Epidermal melanocyte (primary cell): ENCODE data around the gene PTPA.

Source experiments
- DNase-seq: peaks from one replicate; pipeline ENCODE4 v3.0.0; 2011; ENCODE audit warnings: low spot score; ENCODE audit not compliant: insufficient read length

Gene PTPA

DNA sequence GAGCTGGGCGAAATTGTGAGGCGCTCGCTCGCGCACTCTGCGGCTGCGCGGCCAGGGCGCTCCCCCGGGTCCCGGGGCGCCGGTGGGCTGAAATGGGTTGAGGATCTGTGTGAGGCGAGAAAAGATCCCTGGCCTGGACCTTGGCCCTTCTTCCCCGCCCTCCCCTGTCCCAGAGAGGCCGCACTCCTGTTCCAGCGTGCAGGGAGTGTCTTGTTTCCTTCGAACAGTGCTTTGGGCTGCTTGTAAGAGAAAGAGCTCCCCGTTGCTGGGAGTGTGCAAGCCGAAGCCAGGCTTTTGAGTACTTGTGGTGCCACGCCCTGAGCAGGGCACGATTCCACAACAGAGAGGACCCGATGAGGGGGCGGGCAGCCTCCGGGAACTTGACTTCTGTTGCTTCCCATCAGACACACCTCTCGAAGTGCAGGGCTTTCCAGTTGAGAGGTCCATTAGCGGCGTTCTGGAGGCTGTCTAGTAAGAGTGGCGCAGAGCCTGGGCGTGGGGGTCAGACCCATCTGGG, 29.8 kb upstream of the PTPA start:
- DNase-seq: peak; percentile 95

DNA sequence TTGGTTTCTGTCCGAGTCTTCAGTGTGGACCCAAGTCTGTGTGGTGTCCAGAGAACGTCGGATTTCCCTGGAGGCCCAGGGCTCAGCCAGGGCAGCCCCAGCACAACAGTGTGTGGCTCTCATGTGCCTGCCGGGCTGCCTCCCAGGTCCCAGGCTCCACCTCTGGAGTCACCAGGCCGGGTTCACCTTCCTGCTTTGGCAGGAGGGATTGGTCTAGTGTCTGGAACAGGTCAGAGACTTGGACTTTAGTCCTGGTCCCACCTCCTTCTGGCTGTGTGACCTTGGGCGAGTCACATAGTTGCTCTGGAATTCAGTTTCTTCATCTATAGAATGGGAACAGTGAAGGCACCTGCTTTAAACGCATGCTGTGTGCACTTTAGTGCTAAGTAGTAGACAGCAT, 27.1 kb upstream of the PTPA start:
- no peak for DNase-seq

DNA sequence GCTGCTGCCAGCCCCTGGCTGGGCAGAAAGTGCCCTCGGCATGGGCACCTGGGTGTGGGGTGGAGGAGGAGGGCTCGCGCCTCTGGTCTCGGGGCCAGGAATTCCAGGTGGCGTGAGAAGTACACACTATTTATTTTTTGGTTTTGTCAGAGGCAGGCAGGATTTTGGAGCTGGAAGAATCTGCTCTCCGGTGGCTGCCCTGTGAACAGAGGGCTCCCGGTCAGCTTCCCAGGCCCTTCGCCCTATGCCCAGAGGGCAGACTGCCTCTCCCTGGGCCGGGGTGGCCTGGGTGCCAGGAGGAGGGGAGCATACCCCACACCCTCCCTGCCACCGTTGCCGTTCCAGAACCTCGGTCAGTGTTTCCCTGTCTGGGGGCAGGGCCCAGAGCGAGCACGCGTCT, 22.0 kb upstream of the PTPA start:
- DNase-seq: no peak

DNA sequence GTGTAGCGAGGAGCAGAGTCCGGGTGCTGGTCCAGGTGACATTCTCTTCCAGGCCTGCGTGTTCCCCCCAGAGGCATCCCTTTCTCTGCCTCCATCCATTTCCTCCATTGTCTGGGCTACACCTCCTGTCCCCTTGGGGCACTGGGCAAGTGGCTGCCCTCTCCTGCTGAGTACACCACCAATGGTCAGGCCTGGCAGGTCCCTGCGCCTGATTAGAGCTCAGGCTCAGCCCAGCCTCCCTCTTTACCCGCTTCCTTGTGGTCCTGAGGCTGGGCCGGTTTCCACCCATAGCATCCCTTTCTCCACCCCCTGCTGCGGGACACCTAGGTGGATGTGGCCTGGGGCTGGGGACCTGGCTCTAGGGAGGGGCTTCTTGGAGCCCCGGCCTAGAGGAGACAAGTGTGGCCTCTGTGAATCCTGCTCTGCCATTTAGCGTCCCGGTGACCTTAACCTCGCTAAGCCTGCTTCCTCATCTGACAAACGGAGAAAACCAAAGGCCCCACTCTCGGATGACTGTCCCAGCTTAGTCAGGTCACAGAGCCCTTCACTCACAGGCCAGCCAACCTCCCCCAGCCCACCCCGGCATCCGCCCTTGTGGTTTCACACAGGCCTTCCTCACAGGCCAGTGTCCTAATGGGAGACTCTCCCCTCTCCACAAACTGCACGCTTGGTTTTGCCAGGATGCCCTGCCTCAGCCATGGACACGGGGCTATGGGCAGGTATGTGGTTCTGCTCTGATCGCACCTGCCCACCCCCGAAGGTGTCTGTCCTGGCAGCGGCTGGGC, 17.4 kb upstream of the PTPA start:
- DNase-seq: no peak

DNA sequence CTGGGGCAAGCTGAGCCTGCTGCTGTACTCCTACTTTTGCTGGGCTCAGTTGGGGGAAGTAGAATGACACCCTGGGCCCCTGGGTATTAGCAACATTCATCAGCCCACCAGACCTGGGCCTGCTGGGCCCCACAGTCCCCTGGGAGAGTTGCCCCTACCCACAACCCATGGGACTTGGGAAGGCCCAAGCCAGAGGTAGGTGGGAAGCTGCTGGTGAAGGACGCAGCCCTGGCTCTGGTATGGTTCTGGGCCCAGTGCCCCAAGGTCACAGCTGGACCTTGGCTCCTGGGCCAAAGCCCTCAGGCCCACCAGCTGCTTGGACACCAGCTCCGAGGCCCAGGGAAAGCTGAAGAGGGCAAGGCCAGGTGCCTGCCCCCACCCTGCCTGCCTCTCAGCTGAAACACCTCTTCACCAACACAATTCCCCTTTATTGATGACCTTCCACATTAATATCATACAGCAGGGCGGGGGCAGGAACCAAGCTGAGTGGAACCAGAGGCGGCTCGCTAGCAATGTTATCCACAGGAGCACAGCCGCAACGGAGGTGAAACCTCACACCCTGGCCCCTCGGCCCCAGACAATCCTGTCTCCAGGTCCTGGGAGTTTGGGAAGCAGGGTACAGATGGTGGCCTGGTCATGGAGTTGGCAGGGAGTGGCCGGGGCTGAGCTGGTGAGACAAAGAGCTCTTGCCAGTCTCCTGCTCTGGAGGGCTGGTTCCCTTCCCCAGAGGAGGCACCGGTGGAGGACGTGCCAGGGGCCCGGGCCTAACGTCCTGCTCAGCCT, 16.6 kb upstream of the PTPA start:
- DNase-seq: no peak

DNA sequence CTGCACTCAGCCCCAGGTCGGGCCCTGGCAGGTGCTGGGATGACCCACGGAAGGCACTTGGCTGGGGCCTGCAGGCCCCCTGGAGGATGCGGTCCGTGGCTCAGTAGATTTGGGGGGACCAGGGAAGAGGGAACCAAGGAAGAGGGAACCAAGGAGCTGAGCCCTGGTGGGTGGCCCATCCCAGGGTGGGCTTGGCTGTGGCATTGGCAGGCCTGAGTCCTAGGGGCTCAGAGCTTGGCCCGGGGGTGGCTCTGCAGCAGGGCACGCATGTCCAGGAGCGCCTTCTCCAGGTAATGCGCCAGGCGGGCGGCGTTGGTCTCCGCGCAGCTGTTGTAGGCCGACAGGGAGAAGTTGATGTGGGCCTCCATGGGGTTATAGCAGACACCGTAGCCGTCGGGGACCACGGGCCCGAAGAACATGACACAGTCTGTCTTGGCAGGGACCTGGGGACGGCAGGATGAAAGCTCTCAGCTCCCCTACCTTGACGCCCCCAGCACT, 16.0 kb upstream of the PTPA start:
- DNase-seq: no peak

DNA sequence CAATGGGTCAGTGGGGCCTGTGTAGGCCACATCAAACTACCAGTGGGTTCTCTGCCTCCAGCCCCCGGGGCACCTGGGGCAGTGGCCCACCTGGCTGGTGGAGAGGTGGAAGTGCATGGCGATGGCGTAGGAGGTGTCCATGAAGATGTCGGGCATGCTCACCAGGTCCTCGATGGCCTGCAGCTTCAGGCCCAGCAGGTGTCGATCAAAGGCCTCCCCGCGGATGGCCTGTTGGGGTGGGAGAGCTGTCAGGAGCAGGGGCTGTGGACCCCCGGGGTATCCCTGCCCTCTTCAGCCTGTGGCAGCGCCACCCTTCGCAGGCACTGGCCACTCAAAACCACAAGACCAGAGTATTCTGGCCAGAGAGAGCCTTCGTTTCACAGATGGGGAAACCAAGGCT, 15.3 kb upstream of the PTPA start:
- DNase-seq: no peak

DNA sequence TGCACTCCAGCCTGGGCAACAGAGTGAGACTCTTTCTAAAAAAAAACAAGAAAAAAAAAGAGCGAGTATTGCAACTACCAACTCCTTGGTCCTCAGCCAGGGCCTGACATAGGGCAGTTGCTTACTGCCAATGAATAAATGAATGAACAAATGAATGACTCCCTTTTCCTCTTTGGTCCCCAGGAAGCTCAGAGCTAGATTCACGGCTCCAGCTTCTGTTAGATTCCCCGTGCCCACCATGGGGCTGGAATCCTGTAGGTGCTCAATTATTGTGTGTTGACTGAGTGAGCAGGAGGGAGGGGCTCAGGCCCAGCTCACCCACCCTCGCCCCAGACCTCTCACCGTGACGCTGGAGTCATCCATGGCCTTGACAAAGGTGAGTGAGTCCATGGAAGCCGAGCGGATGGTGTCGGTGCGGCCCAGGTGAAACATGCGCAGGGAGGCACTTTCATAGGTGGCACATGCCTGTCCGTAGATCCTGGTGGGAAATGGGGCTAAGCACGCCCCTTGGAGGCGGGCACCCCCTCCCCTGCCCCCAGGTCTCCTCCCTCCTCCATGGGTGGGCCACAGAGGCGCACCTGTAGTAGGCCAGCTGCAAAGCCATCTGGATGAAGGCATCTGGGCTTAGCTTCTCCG, 13.4 kb upstream of the PTPA start:
- DNase-seq: no peak

DNA sequence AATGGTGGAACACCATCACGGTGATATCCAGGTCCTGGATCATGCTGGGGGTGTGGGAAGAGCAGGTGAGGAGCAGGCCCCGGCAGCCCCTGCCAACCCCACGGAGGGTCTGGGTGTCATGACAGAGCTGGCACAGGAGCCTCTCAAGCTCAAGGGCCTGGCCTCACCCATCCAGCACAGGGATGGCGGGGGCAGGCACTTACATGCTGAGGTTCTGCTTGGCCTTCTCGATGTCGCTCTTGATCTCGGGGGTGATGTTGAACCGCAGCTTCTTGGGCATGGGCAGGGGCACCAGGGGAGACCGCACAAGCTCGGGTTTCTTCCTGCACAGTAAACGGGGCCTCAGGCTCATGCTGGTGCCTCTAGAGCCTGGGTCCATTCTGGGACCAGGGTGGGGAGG, 12.9 kb upstream of the PTPA start:
- DNase-seq: no peak

DNA sequence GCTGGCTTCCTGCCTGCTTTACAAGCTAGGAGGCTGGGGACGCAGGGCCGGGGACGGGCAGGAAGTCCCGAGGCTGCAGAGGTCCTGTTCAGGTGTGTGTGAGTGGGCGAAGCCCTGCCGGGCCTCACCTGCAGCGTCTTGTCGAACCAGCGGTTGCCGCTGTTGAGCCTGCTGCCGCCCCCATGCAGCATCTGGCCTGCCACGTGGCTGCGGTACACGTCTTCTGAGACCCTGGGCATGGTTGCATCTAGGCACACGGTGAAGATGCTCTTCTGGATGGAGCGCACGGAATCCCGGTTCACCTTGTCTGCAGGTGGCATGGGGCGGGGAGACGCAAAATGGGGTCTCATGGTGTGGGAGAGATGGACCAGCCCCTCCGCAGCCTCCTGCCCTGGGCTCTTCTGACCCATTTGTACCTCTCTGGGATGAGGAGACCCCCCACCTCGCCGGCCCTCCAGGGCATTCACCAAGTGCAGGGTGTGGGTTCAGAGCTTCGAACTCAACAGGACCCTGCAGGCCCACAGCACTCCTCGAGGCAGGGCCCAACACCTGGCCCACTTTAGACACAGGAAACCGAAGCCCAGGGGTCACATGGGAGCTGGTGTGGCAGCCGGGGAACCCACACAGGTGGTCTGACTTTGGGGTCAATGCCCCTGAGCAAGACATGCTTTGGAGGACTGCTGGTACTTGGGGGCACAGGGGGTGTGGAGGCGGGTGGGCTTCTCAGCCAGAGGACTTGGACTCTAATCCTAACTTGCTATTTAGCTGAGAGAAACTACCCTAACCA, 10.6 kb upstream of the PTPA start:
- no peak for DNase-seq

DNA sequence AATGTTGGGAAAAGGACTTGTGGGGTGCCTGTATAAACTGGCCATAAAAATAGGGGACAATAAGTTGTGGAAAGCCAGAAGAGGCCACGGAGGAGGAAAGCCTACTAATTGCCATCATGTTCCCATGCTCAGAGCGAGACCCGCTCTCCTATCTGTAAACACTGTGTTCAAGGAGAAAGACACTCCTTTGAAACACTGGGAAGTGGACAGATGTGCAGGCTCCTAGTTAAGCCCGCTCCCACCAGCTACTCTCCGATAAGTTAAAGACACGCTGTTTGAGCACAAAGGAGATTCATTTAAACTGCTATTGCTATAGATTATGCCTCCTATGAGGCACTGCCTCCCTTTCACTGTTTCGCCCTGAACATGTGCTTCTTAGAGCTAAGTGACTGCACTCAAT, 9.9 kb upstream of the PTPA start:
- no peak for DNase-seq

DNA sequence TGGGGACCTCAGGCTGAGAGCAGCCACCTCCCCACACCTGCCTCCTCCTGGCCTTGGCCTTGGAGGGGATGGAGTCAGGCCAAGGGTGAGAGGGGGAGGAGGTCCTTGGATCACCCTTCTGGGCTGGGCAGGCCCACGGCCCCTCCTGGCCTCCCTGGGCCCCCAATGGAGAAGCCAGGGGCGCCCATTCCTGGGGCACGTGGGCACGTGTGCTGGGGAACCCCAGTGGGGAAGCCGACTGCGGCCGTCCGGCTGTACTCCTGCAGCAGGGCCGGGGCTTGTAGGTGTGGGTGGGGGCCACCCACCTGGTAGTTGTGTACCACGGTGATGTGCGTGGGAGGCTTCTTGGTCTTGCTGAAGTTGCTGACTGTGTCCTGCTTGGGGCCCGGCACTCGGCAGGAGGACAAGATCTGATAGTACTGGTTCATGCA, 9.1 kb upstream of the PTPA start:
- no peak for DNase-seq

DNA sequence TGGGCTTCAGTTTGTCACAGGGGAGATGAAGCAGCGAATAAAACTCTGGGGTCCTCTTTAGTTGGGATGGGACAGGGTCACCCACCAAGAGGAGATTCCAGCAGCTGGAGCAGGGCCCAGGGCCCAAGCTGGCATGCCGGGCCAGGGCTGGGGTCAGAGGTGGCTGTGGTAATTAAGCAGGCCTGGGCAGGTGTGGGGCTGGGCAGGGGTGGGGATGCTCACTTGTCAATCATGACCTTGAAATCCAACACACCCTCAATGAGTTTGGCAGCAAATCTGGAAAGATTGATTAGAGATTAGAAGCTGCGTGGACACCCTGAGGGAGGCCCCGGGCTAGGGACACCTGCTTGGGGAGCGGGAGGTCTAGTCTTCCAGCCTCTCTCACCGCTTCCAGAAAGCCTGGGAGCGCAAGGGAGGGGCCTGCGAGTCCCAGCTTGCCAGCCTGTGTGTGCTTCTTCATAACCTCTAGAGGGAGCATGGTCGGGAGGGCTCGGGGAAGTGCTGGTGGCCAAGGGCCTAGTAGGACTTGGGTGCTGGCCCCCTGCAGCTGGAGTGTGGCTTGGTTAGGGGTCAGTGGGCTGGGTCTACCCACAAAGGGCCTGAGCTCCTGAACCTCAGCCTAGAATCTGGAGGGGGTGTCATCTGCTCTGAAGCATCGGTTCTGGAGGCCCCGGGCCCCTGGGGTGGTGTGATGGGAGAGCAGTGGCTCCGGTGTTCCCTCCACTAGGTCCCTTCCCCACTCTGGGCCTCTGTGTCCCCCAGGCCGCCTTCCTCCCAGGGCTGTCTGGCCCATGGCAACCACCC, 8.2 kb upstream of the PTPA start:
- DNase-seq: peak; percentile 66

DNA sequence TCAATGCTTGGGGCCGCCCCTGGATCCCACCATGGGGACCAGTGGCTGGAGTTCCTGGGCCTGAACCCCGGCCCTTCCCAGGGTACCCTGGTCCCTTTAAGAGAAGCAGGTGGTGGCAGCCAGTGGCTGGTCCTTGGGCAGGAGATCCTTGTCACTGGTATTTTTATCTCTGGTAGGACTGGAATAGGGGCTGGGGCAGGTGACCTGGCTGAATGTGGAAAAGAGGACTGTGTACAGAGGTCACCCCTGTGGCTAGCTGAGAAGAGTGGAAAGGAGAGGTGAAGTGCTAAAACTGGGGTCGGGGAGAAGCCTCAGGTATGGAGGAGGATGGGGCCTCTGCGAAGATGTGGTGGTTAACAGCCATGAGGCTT, 7.6 kb upstream of the PTPA start:
- DNase-seq: no peak

DNA sequence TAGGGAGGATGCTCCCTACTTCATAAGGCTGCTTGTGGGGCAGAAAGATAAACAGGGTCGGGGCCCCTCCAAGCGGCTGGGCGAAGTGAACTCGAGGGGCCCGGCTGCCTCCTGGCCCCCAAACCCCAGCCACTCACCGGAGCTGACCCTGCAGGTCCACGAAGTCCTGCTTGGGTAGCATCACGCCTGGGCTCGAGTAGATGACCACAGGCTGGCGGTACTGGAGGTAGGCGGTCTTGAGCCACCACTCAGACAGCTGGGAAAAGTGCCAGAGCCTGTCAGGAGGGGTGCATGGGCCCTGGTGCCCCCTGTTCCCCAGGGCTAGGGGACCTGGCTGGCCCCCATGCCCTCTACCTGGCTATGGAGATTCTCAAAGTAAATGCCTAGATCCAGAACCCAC, 7.2 kb upstream of the PTPA start:
- DNase-seq: no peak

DNA sequence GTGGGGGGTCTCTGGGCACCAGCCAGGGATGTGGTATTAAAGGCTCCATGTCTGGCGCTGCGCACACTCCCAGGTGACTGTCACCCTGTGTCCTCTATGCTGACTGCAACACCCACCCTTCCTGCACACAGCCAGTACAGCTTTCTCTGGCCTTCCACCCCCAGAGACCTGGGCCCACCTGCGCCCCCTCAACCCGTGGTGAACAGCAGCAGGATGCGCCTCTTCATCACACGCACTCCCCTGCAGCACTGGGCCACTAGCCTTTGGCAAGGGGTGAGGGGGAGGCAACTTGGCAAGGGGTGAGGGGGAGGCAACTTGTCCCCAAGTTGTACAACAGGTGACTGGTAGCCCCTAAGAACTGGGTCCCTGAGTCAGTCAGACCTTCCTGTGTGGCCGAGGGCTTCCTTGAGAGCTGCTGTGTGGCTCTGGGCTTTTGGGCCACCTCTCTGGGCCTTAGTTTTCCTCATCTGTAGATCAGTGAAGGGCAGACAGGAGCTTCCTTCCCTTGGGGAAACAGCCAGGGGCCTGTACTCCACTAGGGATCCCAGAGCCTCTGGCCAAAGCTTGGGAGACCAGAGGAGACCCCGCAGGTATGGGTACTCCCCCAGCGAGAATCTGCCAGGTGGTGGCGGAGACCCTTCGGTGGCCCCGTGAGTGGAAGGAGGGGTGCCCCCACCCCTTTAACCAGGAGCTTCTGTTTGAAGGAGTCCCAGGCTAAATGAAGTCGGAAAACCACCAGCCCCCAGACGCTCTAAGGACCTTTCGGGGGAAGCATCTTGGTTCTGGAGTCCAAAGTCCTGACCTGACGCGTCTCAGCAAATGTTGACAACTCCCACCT, 5.1 kb upstream of the PTPA start:
- no peak for DNase-seq

DNA sequence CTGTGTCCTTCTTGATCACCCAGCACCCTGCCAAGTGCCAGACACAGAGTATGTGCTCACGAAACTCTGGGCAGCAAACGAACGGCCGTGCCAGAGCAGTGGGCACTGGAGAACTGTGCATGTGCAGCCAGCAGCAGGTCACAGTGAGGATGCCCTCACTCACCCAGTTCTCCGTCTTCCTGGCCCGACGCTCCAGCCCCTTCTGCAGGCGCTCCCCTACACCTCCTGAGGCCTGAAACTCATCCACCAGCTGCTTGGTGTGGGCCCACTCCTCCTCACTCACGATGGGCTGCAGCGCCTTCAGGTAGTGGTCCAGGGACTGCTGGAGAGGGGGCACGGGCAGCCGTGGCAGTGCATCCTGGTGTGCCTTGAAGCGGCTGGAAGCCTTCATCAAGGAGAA, 3.6 kb upstream of the PTPA start:
- no peak for DNase-seq

DNA sequence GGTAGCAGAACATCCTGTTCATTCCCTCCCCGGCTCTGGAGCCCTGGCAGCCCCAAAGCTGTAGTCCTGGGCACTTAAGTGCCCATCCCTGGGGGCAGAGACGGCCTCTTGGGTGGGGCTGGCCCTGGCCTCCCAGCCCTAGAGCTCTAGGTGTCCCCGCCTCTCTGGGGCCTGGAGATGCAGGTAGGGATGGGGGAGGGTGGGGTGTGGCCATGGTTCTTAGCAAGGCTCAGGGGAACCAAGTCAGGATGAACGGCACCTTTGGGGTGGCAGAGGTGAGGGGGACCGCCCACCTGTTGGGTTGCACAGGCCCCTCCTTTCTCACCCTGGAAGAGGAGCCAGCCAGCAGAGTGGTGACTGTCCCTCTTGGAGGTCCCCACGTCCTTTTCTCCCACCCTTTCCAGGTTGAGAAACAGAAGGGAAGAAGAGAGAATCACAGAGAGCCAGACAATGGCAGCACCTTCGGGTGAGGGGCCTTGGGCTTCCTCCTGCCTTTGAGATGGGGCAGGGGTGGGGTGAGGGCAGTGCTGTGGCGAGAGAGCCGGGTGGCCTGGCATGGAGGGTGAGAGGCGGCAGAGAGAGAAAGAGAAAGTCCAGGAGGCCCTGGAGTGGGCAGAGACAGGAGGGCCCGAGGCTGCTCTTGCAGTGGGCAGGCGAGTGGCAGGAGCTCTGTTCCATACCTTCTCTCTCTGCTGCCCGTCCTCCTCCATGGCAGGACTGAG, 3.0 kb upstream of the PTPA start:
- DNase-seq: no peak
